HG03196 (cell line): ENCODE results near the gene GSN.

ENCODE experiments used
- ATAC-seq: cut with Tn5 transposase; IDR thresholded peaks from one replicate; pipeline ENCODE4 v1.9.1; 2021; ENCODE audit not compliant: unreplicated experiment

GSN gene

DNA sequence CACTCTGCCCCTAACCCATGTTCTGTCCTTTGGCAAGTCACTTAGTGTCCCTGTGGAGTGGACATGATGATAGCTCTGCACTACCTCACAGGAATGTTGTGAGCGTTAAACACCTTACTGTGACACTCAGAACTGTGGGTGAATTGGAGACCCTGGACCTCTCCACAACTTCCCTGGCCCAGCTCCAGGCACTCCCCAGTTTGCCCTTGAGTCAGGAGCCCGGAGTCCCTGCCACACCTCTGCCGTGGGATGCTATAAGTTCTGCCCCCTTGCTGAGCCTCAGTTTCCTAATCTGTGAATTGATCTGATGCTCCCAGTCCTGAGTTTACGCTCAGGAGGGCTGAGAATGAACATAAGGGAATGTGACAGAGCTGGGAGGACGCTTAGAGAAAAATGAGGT is 34.4 kb downstream of the GSN start:
- ATAC-seq: no peak

DNA sequence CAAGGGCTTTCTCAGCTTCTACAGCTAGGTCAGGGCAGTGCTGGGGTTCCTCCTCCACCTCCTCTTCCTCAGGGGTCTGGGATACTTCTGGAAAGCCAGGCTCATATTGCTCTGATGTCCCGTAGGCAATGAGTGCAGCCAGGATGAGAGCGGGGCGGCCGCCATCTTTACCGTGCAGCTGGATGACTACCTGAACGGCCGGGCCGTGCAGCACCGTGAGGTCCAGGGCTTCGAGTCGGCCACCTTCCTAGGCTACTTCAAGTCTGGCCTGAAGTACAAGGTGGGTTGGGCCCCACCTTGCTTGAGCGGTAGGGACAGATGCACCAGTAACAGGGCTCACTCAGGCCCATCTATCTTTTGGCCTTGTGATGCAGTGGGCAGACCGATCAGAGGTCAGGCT is 34.8 kb downstream of the GSN start:
- ATAC-seq: no peak

GRCh38 chr9:121303456-121304451 is 35.8 kb downstream of the GSN start:
- no peak for ATAC-seq

DNA sequence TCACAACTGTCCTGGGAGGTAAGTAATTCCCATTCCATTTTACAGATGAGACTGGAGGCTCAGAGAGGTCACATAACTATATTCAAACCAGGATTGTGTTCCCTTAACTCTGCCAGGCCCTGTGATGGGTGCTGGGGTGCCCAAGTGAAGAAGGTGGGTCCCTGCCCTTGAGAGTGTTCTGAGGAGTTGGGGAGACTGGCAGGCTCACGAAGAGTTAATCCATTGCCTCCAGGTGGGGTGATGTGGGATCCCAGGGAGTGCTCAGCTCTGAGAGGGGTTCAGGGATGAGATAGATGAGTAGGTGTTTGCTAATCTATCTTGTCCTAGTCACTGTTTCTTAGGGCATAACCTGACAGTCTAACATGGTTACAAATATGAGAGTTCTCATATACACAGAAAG is 36.7 kb downstream of the GSN start:
- no peak for ATAC-seq

DNA sequence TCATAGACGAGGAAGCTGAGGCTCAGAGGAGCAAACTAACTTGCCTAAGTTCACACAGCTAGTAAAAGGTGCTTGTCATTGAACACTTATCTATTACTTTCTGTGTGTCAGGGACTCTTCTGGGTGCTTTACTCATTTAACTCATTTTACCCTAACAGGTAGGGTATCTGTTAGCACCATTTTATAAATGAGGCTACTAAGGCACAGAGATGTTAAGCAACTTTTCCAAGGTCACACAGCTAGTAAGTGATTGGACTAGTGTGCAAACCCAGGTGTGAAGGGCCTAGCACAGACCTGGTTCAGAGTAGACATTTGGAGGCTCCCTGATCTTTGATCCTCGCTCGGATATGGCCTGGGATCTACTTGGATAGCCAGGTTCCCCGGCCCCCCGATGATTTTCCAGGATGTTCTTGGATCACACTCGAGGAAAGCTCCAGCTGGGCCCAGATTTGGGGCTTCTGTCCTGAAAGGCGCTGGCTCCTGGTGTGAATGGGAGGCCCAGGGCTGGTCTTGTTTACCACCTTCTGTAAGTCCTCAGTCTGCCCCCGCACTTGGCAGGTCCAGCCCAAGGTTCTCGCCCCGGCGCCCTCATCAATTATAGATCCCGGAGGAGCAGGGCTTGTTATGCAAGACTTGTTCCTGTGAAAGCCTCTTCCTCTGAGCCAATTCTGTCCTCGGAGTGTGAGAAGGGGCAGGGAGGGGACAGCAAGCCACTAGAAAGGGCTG is 37.5 kb downstream of the GSN start:
- ATAC-seq: no peak

- no peak for ATAC-seq
These were observed 40.0 kb downstream of the GSN start for GRCh38 chr9:121307976-121308375.

GRCh38 chr9:121308765-121309164 is 40.8 kb downstream of the GSN start:
- no peak for ATAC-seq

GRCh38 chr9:121309171-121309570 is 41.2 kb downstream of the GSN start:
- ATAC-seq: no peak

GRCh38 chr9:121309833-121310425 is 42.0 kb downstream of the GSN start:
- no peak for ATAC-seq

DNA sequence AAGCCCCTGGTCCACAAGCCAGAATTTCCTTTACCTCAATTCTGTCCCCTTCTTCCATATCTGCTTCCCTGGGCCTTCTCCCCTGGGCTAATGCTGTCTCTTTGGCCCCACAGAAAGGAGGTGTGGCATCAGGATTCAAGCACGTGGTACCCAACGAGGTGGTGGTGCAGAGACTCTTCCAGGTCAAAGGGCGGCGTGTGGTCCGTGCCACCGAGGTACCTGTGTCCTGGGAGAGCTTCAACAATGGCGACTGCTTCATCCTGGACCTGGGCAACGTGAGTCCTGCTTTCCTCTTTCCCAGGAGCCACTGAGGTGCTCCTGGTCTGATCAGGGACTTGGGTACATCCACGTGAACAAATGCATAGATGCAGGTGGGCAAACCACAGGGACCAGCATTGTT is 42.6 kb downstream of the GSN start:
- no peak for ATAC-seq

DNA sequence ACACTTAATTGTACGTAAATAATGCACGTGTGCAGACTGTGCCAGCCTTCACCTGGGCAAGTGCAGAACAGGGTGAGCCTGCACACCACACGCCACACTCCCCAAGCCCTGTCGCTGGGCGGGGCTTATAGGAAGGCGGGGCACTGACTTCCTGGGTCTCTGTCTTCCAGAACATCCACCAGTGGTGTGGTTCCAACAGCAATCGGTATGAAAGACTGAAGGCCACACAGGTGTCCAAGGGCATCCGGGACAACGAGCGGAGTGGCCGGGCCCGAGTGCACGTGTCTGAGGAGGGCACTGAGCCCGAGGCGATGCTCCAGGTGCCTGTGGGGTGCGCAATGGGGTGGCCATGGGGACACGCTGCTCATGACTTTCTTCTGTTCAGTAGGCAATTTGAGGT is 44.2 kb downstream of the GSN start:
- ATAC-seq: no peak

DNA sequence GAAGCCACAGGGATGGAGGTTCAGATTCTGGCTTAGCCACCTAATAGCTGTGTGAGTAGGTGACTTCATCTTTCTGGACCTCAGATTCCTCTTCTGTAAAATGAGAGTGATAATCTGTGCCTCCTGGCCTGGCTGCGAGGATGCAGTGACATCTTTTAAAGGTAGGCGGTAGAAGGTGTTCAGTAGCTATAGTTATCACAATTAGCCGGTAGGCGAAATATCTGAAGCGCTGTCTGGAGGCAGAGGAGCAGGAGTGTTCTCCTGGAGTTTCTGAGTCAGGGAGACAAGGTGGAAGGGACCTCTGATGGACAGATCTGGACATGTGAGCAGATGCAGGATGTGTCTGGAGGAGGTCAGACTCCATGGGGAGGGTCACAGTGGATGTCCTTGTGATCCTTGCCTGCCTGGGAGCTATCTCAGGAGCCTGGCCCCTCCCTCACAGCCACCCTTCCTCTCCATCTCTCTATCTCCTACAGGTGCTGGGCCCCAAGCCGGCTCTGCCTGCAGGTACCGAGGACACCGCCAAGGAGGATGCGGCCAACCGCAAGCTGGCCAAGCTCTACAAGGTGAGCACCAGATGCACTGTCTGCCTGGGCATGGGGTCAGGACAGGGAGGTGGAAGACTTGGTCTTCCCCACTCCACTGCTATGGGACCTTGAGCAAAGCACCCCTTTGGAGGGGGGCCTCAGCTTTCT is 45.6 kb downstream of the GSN start:
- ATAC-seq: no peak

DNA sequence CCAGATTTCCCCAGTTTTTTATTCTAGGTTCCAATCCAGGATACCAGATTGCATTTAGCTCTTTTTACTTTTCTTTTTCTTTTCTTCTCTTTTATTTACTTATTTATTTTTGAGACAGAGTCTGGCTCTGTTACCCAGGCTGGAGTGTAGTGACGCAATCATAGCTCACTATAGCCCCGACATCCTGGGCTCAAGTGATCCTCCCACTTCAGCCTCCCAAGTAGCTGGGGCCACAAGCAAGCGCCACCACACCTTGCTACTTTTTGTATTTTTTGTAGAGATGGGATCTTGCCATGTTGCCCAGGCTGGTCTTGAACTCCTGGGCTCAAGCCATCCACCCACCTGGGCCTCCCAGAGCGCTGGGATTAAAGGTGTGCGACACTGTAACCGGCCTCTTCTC is 48.4 kb downstream of the GSN start:
- ATAC-seq: no peak

DNA sequence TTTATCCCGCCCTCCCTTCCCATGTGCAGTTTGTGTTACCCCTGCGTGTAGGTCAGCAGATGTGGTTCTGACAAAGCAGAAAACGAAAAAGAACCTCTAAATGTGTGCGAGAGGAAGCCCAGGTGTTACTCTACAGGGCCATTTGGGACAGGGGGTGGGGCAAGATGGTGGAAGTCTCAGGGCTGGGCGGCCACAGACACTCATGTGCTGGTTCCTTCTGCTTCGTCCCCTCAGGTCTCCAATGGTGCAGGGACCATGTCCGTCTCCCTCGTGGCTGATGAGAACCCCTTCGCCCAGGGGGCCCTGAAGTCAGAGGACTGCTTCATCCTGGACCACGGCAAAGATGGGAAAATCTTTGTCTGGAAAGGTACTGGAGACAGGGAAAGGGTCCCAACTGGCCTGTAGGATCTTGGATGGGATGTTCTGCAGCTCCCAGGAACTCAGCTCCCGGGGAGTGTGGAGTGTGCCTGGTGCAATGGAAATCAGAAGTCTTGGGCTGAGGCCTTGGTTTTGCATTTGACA is 49.0 kb downstream of the GSN start:
- ATAC-seq: no peak

- ATAC-seq: no peak
These were observed 50.0 kb downstream of the GSN start for GRCh38 chr9:121317737-121318630.

DNA sequence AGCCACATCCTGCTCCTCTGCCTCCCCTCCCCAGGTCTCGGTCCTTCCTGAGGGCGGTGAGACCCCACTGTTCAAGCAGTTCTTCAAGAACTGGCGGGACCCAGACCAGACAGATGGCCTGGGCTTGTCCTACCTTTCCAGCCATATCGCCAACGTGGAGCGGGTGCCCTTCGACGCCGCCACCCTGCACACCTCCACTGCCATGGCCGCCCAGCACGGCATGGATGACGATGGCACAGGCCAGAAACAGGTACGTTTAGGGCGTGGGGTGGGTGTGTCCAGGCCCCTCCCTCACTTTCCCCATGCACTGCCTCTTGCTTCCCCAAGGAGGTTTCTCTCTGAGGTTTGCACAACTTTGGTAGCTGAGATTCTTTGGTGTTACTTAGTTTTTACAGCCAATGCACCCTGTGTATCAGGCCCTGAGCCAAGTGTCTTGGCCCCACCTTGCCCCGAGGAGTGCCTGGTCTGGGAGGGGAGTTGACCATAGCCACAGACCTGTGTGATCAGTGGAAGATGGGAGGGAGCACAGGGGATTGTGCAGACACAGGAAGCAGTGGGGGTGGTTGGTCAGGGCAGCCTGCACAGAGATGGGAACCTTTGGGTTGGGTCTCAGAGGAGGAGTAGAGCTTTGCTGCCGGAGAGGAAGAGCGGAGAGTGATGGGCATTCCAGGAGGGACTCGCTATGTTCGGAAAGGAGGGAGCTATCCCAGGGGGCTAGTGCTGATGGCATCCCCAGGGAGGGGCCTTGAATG is 50.8 kb downstream of the GSN start:
- ATAC-seq: no peak

- ATAC-seq: no peak
These were observed 51.4 kb downstream of the GSN start for GRCh38 chr9:121319383-121319780.

- no peak for ATAC-seq
These were observed 53.1 kb downstream of the GSN start for GRCh38 chr9:121321016-121321503.
